Stimulated activated naive CD4-positive, alpha-beta T cell (primary cell): ENCODE measurements around the gene SECISBP2.

Source experiments
- DNase-seq, 6 experiments: peaks; one replicate each; lab custom pipeline; 2025; lab: John Stamatoyannopoulos, UW

Gene SECISBP2

DNA sequence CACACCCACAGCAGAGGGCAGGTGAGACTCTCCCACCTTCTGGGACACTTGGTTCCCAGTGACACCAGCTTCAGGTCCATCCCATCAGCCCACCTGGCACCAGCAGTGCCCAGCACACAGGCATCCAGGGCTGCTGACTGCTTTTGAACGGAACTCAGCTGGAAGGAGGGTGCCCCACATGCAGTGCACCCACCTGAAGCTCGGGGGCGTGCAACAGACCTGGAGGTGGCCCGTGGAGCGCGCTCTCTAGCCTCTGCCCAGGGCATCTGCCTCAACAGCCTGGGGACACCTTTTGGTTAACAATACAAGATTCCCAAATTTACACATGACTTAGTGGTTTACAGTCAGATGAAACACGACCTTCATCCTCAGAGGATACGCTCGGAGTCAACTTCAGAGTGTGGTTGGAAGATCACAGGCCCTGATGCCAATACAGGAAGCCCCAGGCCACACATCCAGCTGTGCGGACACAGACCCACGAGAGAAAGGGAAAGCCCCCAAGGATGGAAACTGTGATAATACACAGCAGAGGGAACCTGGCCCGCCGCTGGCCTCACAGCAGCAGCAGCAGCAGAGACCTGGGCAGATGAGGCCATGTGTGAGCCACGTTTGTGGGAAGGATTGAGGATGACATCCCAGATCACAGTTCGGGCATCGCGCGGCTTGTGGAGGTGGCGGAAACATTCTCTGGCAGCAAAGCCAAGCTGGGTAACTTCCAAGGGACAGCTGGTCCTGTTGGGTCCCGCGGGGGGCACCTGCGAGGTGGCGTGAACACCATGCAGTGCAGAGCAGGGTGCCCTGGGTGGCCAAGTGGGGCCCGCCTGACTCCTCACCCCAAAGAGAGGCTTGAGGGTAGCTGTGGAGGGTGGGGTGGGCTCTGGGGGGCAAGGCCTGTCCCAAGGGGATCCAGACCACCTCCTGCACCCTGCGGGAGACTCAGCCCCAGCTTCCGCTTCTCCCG, 64.0 kb downstream of the SECISBP2 start:
- DNase-seq: no peak

DNA sequence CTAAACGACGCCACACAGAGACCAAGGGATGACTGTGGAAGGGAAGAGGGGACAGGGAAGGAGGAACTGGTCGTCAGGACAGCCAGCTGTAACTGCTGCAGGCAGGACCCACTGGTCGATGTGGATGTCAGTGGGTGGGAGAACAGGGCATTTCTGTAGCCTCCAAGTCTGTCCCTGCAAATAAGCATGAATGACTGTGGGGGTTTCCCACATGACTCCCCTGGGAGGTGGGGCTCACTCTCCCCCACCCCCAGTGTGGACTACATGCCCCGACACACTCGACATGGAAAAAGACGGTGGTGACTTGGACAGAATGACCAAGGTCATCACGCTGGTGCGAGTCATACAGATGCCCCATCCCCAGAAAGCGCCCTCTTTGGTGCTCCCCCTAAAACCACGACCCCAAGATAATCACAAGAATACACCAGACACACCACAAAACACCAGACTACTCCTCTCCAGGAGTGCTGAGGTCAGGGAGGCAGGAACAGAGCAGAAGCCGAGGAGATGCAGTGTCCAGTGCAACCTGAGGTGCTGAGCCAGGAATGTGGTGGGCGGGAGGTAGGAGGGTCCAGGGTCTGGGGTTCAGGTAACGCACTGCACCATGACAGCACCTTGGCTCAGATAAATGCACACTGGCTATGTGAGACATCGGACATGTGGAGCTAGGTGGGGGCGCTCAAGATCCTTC, 64.9 kb downstream of the SECISBP2 start:
- no peak for DNase-seq

DNA sequence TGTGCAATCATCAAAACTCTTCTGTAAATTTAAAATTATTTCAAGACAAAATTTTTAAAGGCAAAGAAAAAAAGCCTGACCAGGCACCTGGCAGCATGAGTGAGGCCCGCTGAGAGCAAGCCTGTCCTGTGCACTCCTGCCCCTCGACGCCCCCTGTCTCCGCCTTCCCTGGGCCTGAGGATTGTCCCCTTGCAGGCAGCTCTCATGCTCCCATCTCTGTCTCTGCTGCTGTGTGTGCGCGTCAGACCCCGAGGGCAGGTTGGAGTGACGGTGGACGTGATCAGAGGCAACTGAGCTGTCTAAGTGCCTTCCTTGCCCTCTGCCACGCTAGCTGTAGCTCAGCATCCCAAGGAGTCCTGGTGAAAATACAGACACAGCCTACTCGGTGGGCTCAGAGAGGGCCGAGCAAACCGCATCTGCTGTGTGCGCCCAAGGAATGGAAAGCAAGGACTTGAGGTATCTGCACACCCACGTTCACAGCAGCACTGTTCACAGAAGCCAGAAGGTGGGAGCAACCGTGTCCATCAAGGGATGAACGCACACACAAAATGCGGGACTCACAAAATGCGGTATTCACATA, 65.5 kb downstream of the SECISBP2 start:
- DNase-seq: no peak

DNA sequence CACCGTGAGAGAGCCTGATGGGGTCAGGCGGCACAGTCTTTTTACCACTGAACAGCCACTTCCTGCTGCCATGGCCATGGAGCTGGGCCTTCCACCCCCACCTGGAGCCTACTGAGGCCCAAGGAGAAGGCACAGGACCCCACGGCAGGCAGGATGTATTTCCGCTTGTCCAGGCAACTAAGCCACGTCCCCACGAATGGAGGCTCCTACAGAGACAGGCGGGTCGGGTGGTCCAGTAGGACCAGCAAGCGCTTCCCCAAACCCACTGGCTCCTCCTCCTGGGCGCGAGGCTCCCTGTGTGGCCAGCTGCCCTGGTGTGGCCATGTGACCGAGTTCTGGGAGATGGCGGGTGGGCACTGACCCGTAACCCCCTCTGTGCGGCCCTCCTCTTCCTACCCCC, 66.5 kb downstream of the SECISBP2 start:
- no peak for DNase-seq

DNA sequence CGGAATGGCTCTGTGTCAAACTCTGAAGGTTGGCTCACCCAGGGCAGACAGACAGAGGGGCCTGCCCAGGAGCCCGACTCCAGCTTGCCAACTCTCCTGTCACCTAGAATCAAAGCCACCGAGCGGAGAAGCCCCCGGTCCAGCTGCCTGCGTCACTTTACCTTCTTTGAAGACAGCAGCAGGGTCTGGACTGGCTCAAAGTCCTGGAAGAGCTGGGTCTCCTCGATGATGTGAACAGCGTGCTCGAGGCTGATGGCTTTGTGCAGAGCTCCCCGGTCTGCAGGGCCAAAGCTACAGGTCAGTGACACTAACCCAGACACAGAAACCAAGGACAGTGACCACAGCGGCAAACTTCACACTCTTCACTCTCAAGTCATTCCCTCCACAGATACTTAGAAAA, 67.9 kb downstream of the SECISBP2 start:
- no peak for DNase-seq

DNA sequence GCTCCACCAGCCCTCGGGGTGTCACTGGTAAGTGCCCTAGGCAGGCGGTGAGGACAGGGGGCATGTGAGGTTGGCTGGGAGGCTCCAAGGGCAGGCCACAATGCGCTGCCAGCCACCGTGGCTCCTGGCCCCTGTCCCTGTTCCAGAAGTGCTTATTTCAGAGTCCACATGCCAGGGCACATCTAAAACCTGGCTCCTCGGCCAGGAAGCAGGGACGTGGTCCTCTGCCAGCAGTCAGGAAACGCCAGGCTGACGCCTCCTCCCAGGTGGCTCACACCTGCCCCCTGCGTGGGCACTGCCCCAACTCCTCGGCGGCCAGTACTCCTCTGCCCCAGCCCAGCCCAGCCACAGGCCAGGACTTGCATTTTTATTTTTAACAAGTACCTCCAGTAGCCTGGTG, 68.5 kb downstream of the SECISBP2 start:
- no peak for DNase-seq

DNA sequence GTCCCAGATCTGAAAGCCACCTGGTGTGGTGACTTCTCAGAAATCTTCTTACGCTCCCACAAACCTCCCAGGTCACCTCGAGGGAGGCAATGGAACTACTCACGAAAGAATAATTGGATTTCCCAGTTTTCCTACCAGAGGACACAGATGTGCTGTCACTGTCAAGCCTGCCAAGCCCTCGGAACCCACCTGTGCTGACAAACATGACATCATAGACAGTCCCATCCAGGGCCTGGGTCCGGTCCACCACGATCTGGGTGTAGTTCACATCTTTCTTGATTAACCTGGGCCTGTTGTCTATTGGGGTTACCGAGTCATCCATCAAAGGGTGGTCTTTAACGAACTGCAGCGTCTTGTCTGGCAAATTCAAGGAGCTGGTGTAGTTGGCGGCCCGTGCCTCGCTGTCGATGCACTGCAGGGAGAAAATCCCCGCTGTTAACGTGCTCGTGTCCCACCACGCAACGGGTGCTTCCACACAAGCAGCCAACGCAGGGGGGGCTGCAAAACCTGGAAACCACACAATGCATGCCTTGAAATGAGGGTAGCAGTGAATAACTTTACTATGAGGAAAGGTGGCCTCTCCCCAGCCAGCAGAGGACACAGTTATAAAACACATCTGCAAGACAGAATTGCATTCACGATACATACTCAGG, 69.0 kb downstream of the SECISBP2 start:
- no peak for DNase-seq

DNA sequence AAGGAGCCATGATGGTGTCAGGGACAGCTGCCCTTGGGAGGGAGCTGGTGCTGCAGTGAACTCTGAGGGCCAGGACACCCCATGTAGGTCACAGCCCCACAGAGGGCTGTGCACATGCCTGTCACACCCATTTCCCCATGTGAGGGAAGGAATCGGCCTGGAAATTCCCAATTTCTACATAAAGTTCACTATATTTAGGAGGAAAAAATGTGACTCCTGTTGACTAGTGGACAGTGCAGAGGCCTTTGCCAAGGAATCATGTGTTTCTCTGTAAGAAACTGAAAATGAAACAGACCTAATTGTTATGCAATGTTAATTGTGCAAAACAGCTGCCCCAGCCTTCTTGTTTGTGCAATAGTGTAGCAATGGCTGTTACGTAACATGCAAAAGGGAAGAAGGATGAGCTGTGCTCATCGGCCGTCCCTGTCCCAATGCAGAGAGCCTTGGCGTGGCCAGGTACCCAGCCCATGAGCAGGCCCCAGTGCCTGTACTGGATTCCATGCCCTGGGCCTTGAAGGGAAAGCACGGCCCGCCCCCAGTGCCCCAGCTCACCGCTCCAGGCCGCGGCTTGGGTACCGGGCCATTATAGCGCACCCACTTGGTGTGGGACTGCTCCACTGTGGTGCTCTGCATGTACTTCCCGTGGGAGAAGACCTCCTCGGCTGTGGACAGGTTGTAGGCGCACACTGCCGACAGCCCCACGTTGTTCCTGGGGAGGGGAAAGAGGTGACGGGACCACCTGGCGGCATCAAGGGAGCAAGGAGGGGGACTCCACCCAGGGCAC, 70.0 kb downstream of the SECISBP2 start:
- DNase-seq: no peak

DNA sequence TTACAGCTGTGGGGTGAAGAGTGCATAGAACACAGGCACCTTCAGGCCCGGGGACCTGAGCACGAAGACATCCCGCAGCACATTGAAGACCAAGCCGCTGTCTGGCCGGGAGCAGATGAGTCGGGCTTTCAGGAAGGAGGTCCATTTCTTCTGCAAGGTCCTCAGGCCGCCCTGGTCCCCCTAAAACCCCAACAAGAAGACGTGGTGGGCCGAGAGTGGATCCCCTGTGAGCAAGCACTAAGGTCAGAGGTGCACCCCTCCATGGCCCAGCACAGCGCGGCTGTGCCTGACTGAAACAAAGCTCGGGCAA, 70.5 kb downstream of the SECISBP2 start:
- DNase-seq: no peak

DNA sequence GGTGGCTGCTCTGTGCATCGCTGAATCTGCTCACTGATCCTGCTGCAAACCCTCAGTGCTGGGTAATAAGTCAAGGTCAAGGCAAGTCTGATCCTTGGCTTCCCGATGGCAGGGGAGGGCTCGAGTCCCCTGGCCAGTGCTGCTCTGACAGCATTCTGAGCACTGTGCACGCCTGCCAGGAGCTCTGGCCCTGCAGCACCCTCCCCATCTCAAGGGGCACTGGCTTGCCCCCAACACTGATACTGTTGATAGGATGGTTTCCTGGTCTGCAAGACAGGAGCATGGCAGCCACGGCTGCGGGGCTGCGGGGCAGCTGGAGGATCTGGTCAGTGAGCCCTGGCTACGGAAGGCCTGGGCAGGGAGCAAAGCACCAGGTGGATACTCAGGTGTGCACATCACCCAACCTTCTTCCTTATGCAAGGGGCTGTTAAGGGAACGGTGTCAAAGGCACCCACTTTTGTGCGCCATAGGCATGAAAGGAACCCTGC, 71.8 kb downstream of the SECISBP2 start:
- no peak for DNase-seq

DNA sequence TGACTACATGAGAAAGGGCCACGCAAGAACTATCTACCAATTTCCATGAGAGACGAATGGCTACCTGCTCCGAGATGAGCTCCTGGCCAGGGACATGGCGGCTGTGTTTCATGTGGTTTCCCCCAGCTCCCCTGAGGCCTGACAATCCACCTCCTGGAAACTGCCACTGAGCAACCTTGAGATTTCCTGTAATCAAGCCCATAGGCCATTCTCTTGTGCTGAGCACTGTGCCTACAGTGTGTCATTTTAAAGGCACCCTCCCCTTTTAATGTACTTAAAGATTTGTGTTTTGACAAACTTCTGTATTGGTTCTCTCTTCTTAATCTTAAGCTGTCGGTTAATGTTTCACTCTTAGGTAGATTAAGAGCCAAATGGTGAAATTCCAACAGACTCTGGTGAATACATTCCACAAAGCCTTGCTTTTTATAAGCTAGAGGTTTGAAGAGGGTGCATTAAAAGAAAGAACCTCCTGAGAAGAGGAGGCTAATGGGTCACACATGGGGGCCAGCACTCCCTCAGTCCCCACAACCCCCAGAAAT, 72.3 kb downstream of the SECISBP2 start:
- no peak for DNase-seq

DNA sequence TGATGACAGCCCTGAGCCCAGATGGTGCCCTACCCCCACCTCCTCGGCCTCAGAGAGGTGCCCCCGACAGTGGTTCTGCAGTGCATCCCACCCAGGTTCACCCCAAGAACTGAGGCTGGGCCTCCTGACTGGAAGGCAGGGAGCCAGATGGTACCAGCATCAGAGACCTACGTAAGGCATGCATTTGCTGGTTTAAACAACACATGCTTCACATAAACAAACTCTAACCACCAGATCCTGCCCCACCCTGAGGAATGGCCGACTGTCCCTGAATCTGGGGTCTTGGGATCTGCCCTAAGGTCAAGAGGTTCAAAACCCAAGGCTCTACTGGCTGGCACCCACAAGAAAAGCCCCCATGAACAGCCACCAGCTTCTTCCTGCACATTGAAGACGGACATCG, 73.3 kb downstream of the SECISBP2 start:
- no peak for DNase-seq

DNA sequence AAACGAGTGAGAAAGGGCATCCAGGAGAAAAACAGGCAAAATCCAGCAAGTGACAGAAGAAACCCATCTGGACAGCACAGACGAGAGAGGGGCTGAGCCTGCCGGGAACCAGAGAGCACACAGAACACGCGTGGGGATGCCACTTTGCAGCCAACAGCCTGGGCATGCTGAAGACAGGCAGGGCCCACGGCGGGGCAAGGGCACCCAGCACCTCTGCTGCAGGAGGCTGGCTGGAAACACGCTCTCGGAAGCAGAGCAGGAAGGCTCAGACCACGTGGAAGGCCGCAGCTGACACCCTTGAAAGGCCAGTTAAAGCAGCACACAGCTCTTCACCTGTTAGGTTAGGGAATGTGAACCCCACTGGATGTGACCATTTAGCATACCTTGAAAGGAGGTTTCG, 76.1 kb downstream of the SECISBP2 start:
- DNase-seq: no peak

DNA sequence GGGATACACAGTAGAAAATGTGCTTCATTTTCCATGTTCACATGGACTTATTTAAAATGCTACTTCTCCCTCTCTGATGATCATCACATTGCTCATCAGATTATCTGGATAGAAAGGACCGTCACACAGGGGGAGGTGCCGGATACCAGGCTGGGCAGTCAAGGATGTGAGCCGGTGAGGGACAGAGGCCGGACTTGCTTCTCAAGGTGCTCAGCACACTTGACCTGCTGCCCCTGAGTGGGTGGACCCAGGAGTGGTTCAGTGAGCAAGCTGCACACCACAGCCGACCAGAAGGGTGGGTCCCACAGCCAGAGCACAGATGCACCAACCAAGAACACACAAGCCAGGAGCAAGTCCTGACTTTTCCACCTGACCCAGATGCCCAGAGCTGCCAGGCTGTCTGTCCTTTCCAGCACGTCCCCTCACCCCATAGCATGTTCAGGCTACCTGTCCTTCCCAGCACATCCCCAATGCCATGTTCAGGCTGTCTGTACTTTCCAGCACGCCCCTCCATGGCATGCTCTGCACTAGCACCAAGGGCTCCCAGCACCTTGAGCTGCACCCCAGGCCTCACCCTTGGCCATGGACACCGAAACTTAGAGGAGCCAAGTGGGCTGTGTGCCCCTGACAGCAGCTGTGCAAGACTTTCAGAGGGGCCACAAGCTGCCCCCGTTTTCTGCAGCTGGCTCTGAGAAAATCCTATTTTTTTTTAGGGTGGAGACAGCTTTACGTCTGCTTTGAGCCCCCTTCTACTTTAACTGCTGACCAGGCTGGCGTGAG, 77.8 kb downstream of the SECISBP2 start:
- no peak for DNase-seq

DNA sequence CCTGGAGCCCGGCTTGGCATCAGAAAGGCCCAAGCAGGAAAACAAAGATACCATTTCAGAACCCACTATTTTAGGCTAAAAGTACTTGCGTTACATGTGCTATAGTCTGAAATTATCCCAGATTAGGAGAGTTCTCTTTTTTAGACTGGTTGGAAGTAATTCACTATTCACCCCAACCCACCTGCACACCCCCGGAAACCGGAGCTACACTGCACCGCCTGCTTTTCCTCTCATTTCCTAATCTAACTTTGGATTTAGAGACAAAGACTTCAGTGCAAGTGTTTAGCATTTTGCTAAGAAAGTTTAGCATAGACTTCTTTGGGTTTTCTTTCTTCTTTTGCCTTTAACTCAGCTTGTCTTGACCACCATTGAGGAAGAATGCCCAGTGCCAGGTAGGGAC, 79.2 kb downstream of the SECISBP2 start:
- no peak for DNase-seq

DNA sequence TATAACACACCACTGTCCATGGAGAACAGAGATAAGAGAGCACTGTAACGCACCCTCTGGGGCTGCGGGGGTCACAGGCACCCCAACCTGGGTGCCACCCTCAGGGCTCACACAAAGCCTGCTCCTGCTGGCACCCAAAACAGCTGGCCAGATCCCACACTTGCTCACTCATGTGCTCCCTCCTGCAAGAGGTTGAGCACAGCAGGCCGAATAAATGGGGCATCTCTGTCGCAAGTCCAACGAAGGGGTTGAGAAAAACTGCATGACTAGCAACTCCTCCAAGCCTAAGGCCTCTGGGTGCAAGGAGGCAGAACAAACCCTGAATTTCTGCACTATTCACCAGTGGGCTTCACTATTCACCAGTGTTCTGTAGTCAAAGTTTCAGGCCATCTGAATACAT, 80.3 kb downstream of the SECISBP2 start:
- no peak for DNase-seq

DNA sequence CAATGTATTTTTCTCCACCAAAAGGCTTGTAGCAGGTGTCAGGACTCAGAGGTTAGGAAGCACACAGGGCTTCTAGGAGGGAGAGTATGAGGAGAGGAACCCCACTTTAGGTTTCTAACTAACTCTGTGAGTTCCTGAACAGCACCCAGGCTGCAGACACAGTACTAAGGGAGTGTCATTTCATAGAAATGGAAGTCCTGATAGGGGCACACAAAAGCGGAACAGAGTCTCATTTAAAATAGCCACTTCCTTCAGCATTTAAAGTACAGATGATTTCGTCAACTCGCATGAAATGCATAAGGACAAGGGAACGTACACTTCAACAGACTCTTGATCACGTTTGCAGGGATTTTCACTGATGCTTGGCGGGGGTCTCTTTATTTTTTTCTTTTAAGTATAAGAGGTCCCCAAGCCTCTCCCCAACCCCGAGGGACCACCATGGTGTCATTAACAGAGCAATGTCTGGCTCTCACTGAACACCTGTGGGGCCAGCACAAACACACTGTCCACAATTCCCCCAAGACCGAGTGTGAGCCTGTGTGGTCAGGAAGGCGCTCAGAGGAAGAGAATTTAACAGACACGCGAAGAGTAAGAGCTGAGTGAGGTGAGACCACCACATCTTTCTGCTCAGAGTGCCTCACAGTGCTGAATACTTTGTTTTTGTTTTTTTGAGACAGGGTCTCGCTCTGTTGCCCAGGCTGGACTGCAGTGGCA, 82.3 kb downstream of the SECISBP2 start:
- DNase-seq: no peak

DNA sequence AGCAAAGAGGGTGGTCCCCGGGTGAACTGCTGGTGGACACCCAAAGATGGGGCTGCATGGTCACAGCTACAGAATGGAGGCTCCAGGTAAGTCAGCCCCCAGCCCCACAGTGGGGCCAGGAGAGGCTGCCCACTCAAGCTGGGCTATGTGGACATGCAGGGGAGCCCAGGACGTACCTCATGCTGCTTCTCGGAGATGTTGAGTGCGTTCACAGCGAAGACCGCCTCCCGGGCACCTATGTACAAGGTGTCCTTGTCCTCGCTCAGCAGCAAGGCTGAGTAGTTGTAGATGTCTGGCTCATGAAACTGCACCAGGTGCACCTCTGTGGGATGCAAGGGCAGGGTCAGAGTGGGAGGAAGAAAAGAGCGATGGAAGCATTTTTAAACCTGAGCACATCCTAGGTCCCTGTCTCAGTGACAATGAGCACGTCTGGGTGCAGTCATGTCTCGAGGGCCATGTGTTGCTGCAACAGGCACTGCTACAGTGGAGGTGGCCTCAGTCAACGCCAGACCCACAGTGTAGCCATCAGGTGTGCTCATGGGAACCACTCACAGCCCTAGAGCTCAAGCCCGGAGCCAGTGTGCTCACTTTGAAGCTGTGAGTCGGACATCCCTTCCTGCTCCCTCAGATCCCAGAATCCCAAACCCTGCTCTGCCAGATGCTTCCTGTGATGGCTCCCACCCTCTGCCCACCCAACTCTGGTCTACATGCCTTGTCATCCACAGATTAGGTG, 84.6 kb downstream of the SECISBP2 start:
- DNase-seq: no peak

DNA sequence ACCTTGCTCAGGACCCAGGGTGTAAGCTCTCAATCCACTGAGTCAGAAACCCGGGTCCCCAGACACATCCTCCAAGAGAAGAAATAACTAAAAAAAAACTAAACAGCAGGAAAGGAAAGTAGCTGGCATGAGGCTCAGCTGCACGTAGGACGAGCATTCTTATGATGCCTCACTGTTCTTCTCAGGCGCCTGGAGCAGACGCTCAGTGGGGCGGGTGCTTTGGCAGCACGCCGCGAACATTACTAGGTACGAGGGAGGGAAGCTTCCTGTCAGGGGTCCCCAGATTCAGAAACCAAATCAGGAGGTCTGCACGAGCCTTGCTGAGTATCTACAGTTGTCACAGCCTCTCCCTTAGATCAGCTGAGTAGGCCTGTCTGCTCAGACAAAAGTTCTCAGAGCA, 85.8 kb downstream of the SECISBP2 start:
- DNase-seq: no peak
